ENCODE measurements around the gene RGS9.

DNA sequence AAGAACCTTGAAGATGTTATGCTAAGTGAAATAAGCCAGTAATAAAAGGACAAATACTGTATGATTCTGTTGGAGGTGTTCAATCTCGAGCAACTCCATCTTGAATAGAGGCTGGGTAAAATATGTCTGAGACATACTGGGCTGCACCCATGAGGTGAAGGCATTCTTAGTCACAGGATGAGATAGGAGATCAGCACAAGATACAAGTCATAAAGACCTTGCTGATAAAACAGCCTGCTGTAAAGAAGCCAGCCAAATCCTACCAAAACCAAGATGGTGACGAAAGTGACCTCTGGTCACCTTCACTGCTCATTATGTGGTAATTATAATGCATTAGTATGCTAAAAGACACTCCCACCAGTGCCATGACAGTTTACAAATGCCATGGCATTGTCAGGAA lies 98.1 kb downstream of the RGS9 start:
- TF ChIP-seq, protein P1, sequence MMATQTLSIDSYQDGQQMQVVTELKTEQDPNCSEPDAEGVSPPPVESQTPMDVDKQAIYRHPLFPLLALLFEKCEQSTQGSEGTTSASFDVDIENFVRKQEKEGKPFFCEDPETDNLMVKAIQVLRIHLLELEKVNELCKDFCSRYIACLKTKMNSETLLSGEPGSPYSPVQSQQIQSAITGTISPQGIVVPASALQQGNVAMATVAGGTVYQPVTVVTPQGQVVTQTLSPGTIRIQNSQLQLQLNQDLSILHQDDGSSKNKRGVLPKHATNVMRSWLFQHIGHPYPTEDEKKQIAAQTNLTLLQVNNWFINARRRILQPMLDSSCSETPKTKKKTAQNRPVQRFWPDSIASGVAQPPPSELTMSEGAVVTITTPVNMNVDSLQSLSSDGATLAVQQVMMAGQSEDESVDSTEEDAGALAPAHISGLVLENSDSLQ (IDR thresholded peaks at IDR 0.05): no peak
- TF ChIP-seq BHLHE40 (IDR thresholded peaks at IDR 0.05; ENCODE audit: borderline replicate concordance) (no peak), ARNT (IDR thresholded peaks at IDR 0.05) (no peak)

Measured in HEK293T (cell line).